HG03520 (cell line): Measurements from ENCODE around the gene AGTRAP.

Source experiments
- ATAC-seq: cut with Tn5 transposase; IDR thresholded peaks from one replicate; pipeline ENCODE4 v1.9.1; 2021; ENCODE audit warnings: mild to moderate bottlenecking, moderate library complexity; ENCODE audit not compliant: unreplicated experiment

Gene AGTRAP

DNA sequence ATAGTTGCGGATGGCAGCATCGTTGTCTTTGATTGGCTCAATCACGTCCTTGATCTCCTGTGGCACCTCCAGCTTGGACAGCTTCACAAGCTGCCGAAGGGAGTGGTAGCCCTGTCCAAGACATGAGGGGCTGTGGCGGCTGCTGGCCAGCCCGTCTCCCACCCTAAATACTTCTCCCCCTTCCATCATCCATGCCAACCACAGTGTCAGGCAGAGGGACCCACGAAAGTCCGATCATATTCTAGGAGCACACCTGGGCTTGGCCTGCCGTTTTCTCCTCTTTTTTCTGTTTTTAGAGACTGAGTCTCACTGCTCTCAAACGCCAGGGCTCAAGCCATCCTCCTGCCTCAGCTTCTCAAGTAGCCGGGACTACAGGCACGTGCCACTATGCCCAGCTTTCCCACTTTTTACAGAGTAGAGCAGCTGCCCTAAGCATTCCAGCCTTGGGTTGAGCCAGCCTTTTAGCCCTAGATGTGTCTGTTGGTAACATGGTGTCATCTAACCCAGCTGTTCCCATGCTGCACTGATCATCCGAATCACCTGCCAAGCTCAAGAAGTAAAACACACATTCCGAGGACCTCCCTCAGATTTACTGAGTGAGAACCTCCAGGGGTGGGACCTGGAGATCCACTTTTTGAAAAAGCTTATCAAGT, 59.4 kb downstream of the AGTRAP start:
- ATAC-seq = no peak

DNA sequence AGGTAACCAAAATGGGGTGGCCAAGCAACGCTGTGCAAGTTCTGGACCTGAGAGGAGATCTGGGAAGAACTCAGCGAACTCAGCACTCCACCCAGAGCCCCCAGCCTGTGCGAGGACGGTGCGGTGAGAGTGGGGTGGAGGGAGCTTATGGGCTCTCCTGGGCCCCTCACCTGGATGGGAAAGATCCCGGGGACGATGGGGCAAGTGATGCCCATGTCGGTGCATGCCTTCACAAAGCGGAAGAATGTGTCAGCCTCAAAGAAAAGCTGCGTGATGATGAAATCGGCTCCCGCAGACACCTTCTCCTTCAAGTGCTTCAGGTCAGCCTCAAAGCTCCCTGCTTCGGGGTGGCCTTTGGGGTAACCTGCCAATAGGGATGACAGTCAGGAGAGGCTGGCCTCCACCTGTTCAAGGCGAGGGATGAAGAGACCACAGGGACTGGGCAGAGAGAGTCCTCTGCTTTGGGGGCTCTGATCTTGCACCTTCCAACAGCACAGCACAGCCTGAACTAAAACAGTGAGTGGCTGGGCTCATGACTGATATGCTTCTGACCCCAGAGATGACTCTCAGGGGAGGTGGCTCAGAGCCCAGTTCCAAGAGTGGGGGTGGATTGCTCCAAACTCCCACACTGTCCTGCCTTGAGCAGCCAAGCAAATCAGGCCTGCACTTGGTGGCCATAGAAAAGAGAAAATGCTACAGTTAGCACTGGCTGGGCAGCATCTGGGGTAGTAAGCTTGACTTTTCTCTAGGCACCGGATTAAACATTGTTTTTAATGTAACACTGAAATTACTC, 60.3 kb downstream of the AGTRAP start:
- ATAC-seq = no peak

DNA sequence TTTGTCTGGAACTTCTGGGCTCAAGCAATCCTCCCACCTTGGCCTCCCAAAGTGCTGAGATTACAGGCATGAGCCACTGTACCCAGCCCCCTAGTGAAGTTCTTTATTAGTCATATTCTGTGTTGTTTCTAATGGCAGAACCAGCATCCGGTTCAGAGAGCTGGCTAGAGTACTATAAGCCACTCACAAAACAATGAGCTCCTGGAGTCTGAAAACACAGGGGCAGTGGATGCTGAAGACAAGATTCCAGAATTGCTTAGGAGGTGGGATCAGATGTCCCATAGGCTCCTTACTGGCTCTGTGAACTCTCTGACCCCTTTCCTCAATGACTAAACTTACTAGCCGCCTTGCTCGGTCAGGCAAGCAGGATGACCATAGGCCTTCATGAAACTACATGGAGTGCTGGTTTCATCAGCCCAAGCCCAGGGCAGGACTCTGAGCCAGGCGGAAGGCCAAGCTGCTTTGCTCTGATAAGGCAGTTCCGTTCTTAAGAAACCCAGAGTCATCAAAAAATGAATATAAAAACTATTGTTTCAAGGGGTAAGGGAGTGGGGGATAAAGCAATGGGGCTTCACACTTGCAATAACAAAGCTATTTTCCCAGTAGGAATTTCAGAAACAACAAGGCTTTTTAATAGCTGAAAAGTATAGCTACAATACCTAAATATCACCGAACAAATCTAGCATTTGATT, 61.7 kb downstream of the AGTRAP start:
- ATAC-seq = no peak

DNA sequence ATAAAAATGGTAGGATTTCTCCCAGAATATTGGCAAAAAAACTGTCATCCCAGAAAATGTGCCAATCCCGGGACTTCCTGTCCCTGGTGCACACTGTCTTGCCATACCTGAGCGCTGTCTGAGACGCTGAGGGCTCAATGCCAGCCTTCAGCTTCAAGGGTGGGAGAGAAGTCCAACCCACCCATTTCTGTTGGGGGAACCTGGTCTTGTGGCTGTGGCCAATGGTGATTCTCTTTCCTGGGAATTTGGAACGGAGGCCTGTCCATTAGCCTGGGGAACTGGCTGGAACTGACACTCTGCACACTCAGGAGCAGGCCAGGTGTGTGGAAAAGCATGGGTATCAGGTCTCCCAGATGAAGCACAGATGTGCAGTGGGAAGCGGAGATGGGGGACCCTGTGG, 63.2 kb downstream of the AGTRAP start:
- no peak for ATAC-seq

- ATAC-seq = no peak
These were observed 64.0 kb downstream of the AGTRAP start for GRCh38 chr1:11799896-11800295.

DNA sequence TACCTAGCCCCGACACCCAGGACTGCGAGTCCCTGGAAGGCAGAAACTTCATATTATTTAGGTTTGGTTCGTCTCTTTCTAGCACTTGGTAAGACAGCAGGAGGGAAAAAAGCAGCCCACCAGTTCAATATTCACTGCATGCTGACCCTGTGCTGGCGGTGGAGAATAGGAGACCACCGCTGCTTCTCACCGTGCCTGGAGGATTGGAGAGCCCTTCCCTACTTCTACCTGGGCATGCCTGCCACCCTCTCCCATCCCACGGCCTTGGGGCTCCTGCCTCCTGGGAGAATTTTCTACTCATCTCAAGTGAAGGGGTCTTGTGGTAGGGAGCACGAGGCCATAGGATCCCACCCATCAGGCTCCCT, 64.4 kb downstream of the AGTRAP start:
- ATAC-seq = no peak
